Measurements from ENCODE around the gene AANAT.

Gene AANAT

DNA sequence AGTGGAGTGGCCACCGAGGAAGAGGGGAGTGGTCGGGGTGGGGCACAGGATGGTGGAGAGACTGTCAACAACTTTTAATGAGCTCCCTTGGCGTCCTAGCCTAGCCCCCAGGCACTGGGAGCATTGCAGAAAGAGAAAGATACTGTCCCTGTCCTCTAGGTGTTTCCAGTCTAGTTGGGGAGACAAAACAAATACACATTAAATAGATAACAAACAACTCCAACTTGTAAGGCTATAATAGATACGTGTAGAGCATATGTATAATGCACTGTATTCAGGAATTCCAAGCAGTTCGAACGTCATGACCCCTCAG, 14.0 kb upstream of the AANAT start:
- TF ChIP-seq, protein P1, sequence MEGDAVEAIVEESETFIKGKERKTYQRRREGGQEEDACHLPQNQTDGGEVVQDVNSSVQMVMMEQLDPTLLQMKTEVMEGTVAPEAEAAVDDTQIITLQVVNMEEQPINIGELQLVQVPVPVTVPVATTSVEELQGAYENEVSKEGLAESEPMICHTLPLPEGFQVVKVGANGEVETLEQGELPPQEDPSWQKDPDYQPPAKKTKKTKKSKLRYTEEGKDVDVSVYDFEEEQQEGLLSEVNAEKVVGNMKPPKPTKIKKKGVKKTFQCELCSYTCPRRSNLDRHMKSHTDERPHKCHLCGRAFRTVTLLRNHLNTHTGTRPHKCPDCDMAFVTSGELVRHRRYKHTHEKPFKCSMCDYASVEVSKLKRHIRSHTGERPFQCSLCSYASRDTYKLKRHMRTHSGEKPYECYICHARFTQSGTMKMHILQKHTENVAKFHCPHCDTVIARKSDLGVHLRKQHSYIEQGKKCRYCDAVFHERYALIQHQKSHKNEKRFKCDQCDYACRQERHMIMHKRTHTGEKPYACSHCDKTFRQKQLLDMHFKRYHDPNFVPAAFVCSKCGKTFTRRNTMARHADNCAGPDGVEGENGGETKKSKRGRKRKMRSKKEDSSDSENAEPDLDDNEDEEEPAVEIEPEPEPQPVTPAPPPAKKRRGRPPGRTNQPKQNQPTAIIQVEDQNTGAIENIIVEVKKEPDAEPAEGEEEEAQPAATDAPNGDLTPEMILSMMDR (IDR thresholded peaks at IDR 0.05; ENCODE audit: control insufficient read depth, insufficient read depth, low read depth, low read length, missing control alignments): no peak
- no peak overlapping the region for H3K4me3 ChIP-seq (ENCODE audit: control insufficient read depth, low read depth, low read length)
- no peak for DNase-seq (ENCODE audit: low read depth)

DNA sequence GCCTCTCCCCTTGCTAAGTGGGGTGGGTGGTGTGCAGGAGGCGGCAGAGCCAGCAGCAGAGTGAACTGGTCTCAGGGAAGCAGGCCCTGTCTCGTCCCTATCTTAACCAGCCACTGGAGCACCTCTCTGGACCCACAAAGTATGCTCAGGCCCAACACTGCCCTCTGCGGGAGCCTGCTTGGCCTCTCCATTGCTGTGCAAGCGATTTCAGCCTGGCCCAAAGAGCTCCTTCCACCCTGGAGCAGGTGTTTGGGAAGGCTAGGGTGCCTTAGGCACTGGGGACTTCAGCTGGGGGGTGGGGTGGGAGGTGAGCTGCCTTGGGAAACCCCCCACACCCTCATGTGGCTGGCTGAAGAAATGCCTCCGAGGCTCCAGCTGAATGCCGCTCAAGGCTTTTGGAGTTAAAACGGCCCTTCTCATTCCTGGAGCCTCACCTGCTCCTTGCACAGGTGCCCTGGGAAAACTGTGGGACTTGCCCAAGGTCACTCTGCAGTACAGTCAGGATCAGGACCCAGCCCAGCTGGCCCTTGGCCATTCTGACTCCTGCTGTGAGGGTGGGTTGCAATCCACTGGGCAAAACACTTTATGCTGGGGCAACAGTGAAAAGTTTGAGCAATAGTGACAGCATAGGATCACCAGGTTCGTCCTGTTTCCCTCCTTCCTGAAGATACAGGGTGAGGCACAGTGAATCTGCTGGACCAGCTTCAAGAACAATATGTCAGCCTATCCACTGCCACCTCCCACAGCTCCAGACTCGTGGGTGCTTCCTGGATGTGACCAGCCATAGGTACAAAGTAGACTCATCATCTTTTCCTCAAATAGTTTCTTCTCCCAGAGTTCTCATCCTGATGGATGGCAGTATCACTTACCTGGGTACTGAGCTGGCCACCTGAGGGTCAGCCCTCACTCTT, 8.6 kb upstream of the AANAT start:
- no peak overlapping the region for H3K4me3 ChIP-seq (ENCODE audit: control insufficient read depth, low read depth, low read length)
- TF ChIP-seq, protein P1 (IDR thresholded peaks at IDR 0.05; ENCODE audit: control insufficient read depth, insufficient read depth, low read depth, low read length, missing control alignments): peak; percentile 75
- no peak for DNase-seq (ENCODE audit: low read depth)

DNA sequence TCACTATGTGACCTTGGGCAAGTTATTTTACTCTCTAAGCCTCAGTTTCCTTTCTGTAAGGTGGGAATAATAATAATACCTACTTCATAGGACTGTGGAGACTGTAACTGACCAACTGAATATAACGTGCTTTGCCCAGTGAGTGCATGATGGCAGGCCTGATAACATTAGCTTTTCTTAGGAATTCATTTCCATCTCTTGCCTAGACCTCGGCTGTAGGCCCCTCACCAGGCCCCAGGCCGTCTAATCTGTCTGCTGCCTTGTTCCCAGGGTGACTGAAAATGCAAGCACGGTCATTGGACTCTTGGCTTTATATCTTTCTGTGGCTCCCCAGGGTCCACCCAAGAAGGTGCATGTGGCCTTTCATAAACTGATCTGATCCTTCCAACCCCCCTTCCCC, 7.7 kb upstream of the AANAT start:
- TF ChIP-seq, protein P1 (IDR thresholded peaks at IDR 0.05; ENCODE audit: control insufficient read depth, insufficient read depth, low read depth, low read length, missing control alignments): no peak
- H3K4me3 ChIP-seq (ENCODE audit: control insufficient read depth, low read depth, low read length): no peak overlapping the region
- DNase-seq (ENCODE audit: low read depth): no peak

DNA sequence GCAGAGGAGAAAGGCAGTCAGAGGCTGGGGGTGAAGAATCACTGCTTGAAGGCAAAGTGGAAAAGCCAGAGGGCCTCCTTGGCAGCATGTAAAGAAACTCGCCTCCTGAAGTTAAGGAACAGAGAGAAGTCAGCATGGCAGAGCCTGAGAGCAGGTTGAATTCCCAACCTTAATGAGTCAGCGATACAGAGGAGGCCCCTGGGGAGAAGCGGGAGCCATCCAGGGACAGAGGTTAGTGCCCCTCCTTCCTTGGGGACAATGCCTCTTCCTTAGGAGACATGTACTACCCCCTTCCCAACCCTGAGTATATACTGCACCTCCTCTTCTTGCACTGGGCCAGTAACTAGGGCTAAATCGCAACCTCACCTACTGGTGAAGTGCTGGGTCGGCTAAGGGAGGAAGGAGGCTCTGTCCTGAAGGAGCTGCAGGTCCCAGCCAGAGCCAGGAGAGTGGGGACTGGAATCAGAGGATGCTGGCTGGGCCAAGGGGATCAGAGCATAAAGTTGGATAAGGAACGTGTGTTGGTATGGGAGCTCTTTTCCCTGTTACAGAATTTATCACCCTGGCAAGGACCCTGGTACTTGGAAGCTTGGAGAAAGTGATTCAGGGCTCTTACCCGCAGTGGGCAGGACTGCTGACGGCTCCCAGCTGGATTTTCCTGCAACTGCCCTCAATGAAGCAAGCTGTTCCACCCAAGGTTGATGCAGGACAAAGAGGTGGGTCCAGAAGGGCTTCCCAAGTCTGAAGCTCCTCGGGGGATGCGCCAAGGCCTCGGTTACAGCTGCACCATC, 5.4 kb upstream of the AANAT start:
- TF ChIP-seq, protein P1 (IDR thresholded peaks at IDR 0.05; ENCODE audit: control insufficient read depth, insufficient read depth, low read depth, low read length, missing control alignments): no peak
- no peak overlapping the region for H3K4me3 ChIP-seq (ENCODE audit: control insufficient read depth, low read depth, low read length)
- DNase-seq (ENCODE audit: low read depth): no peak

DNA sequence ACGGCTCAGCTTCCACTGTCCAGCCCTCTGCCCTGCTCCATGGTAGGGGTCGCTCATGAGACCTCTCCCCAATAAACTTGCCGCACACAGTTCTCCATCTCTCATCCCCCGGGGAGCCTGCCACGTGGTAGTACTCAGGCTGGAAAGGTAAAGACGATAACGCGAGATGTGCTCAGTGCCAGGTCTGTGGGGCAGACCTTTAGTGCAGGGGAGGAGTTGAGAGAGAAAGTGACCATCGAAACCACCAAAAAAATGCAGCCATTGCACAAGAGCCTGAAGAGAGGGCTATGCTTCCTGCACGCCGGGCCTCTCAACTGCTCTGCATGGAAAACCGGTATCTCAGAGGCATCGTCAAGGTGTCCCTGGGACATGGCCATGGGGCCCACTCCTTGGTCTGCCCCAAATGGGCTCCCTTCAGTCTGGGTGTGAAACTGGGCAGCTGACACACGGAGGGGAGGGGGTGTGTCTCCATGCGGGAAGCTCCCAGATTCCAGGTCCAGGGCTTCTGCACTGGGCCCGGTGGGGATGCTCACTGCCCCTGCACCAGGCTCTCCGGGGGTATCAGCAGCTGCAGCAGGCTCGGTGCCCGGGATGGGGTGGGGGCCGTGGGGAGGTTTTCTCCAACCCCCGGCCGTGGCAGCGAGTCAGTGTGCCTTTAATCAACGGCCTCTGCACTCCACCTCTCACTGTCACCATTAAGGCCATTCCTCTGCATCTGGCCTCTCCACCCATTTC, 4.7 kb upstream of the AANAT start:
- TF ChIP-seq, protein P1 (IDR thresholded peaks at IDR 0.05; ENCODE audit: control insufficient read depth, insufficient read depth, low read depth, low read length, missing control alignments): no peak
- no peak overlapping the region for H3K4me3 ChIP-seq (ENCODE audit: control insufficient read depth, low read depth, low read length)
- no peak for DNase-seq (ENCODE audit: low read depth)

DNA sequence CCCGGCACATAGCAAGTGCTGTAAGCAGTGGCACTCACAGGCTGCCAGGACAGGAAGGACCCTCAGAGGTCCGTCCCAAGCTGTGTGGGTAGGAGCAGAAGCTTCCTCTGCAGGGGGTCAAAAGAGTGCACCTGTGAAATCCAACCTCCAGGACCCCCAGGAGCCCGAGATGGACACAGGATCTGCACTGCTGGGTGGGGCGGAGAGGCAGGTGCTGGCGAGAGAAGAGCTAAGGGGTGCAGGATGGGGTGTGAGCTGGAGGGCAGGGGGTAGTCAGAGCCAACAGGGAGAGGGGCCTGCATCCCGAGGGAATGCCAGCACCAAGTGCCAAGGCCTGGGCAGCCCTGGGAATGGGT, 650 bp upstream of the AANAT start:
- no peak for DNase-seq (ENCODE audit: low read depth)
- TF ChIP-seq, protein P1 (IDR thresholded peaks at IDR 0.05; ENCODE audit: control insufficient read depth, insufficient read depth, low read depth, low read length, missing control alignments): no peak
- no peak overlapping the region for H3K4me3 ChIP-seq (ENCODE audit: control insufficient read depth, low read depth, low read length)
